HG02610 (cell line): Measurements from ENCODE around the gene ACSS1.
A peak's percentile ranks its signal among the peaks of the same experiment; 100 is the strongest.

Source experiments
- ATAC-seq: cut with Tn5 transposase; IDR thresholded peaks from one replicate; pipeline ENCODE4 v1.9.1; 2021; ENCODE audit warnings: mild to moderate bottlenecking, moderate library complexity; ENCODE audit not compliant: unreplicated experiment

Gene ACSS1

GRCh38 chr20:25058051-25058846 lies at the start of gene ACSS1:
ACSS1 (minus strand) TSS chr20:25058139; CDS start chr20:25058102, 37 bp downstream.
- ATAC-seq: peak; percentile 69

- ATAC-seq: no peak
Measured at GRCh38 chr20:25103526-25103925, 45.6 kb upstream of the ACSS1 start.

DNA sequence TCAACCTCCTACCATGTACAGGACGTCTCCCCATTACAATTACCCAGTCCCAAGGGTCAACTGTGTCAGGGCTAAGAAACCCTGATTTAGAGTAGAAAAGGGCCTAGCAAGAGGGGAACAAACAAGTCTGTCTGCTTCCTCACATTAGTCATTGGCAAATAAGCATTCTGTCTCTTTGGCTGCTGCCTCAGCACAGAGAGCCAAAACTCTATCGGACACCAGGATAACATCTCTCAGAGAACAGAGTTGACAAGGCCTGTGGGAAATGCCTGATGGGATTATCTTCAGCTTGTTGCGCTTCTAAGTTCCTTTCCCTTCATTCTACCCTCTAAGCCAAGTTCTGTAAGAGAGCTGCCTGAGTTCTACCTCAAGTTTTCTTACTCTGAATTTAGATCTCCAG lies 43.0 kb upstream of the ACSS1 start:
- ATAC-seq: no peak

DNA sequence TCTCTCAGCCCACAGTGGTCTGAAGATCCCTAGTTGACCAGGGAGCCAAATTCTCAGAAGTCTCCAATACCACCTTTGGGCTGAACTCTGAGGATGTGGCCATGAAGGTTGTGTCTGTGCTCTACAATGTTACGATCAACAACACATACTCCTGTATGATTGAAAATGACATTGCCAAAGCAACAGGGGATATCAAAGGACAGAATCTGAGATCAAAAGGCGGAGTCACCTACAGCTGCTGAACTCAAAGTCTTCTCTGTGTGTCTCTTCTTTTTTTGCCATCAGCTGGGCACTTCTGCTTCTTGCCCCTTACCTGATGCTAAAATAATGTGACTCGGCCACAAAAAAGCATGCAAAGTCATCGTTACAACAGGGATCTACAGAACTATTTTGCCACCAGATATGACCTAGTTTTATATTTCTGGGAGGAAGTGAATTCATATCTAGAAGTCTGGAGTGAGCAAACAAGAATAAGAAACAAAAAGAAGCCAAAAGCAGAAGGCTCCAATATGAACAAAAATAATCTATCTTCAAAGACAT lies 41.7 kb upstream of the ACSS1 start:
- ATAC-seq: no peak

- ATAC-seq: no peak
Measured at GRCh38 chr20:25097498-25097897, 39.6 kb upstream of the ACSS1 start.

DNA sequence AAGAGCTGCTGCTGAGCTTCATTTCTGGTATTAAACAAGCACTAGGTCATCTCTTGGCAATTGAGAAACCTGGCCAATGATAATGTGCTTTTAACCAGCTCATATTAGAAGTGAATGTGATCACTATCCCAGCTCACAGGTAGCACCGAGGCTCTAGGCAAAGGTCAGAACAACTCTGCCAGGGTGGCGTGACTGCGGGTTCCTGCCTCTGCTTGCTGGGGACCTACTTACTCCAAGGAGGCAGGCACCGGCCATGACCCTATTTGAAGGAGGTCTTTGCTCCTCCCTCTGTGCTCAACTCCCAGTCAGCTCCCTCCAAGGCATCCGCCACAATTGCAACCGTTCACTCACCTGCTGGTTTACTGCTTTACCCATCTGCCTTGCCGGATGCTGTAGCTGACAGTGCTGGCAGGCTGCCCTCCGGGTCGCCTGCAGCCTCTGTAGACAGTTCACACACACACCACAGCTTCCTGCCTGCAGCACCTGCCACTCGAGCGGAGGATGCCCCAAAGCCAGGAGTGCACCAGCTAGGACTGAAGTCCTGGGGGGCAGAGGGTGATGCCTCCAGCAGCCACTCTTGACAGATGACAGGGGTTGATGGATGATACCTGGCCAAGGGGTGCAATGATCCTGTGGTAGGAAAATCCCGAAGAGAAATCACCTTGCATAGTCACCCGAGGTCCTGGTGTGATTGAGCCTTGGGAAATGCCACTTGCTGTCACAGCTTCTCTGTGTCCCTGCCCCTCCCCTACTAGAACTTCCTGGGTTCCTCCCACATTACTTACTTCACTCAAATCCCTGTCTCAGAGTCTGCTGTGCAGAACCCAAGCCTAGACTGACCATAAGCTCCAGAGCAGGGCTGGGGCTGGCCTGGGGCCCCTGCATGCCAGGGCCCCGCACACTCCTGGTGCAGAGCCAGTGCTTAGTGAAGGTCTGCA lies 32.8 kb upstream of the ACSS1 start:
- peak; percentile 77 for ATAC-seq

DNA sequence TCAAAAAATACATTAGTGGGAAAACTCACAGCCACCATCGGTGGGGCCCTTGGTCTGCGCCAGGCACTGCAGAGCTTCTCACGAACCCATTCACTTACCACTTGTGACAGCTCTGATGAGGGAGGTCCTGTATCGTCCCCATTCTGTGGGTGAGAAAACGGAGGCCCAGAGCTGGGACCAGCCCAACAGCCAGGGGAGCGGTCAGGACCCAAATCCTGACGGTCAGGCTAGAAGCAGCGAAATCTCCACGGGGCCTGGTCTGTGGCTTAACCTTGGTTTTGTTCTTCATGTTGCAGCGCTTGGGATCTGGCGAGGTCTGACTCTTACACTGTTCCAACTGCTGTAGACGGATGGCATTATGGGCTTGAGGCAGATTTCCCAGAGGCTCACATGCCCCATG lies 31.7 kb upstream of the ACSS1 start:
- no peak for ATAC-seq

GRCh38 chr20:25089096-25089495 lies 31.2 kb upstream of the ACSS1 start:
- no peak for ATAC-seq

DNA sequence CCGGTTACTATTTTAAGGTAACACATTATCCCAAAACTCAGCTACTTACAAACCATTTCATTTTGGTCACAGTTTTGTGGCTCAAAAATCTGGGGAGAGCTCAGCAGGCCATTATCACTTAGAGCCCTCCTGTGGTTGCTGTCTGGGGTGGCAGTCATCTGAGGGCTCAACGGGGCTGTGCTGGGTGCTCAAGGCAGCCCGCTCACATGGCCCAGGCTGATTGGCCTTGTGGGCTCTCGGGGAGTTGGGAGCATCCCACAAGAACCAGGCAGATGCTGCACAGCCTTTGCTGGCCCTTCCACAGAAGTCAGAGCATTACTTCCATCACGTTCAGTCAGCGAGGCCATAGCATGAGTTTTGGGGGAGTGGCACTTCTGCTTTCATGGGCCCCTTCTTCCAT lies 30.3 kb upstream of the ACSS1 start:
- no peak for ATAC-seq

DNA sequence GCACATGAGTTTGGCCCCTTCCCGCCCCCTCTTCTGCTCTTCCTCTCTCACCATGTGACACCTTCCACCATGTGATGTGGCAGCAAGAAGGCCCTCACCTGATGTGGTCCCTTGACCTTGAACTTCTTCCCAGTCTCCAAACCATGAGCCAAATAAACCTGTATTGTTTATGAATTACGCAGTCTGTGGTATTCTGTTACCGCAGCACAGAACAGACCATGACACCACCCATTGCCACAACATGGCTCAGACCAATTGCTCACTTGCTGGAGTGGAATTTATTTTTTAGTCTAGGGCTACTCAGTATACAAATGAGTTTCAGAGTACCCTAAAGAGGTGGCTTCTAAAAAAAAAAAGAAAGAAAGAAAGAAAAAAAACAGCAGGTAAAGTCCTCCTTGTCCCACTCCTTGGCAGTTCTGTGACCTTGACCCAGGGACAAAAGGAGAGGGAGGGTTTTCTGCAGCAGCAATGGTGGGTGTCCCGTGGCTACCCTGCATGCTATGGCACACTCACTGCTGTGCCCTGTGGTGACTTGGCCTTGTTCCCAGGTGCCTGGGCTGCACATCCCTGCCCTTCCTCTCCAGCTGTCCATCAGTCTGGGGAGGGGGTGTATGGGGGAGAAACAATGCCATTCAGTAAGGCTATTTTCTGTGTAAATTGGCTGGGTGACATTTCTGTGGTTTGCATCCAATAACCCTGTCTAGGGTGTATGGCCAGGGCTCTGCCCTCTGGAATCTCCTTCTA lies 29.4 kb upstream of the ACSS1 start:
- ATAC-seq: no peak

- no peak for ATAC-seq
Measured at GRCh38 chr20:25085756-25086495, 28.0 kb upstream of the ACSS1 start.

- ATAC-seq: no peak
Measured at GRCh38 chr20:25084626-25085187, 26.8 kb upstream of the ACSS1 start.

DNA sequence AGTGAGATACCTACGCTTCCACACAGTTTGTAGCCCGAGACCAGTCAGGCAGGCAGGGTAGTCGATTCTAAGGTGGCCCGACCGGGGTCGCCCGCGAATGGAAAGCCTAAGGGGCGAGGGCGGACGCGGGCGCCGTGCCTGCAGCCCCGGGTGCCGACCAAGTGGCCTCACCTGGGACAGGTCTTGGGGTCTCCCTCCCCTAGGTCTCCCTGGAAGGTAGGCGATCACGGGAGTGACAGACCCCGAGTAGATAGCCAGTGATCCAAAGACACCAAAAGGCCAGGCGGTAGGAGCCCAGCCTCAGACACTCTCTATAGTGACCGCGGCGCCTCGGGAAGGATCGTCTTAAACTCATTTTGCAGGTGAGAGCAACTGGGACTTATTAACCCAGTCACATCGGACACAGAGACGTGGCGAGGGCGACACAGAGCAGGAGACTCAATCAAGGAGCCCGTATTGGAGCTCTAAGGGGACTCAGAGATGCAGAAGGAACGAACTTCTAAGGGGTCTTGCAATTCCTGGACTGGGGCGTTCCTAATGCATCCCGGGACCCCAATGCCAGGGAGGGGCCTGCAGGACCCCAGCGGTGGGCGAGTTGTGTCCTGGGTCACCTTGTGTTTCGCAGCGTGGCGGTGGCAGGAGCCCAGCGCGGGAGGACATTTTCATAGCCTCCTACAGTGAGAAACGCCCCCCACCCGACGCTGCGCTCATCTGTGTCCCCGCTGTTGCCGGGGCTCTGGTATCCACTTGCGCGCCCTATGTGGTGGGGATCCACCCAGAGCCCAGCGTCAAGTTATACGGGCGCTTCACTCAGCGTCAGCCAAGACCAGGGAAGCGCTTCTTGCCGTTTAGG lies 26.1 kb upstream of the ACSS1 start:
- no peak for ATAC-seq

DNA sequence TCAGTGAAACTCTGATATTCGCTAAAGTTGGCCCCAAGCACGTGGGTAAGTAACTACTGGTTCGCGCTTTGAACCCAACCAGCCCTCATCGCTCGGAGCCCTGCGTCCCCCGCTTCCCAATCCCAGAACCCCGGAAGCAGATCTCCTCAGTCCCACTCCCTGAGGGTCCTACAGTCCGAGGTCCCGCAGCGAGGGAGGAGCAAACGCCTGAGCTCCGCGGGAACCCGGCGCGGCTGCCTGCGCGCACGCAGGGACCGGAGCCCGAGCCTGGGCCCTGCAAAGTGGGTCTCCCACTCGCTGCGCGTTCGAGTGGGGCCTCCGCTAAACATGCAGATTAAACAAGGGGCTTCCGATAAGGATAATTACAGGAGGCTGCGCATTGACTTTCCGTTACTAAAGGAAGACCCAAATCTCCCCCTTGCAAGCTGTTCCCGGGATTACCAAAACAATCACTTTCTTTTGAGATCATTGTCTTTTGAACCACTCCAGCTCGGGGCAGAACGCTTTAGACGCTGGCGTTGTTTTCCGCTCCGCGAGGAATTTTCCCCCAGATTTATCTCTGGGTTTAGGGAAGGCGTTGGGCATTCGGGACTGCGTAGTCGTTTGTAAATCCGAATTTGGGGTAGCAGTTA lies 25.3 kb upstream of the ACSS1 start:
- no peak for ATAC-seq

- no peak for ATAC-seq
Measured at GRCh38 chr20:25082498-25082873, 24.5 kb upstream of the ACSS1 start.

DNA sequence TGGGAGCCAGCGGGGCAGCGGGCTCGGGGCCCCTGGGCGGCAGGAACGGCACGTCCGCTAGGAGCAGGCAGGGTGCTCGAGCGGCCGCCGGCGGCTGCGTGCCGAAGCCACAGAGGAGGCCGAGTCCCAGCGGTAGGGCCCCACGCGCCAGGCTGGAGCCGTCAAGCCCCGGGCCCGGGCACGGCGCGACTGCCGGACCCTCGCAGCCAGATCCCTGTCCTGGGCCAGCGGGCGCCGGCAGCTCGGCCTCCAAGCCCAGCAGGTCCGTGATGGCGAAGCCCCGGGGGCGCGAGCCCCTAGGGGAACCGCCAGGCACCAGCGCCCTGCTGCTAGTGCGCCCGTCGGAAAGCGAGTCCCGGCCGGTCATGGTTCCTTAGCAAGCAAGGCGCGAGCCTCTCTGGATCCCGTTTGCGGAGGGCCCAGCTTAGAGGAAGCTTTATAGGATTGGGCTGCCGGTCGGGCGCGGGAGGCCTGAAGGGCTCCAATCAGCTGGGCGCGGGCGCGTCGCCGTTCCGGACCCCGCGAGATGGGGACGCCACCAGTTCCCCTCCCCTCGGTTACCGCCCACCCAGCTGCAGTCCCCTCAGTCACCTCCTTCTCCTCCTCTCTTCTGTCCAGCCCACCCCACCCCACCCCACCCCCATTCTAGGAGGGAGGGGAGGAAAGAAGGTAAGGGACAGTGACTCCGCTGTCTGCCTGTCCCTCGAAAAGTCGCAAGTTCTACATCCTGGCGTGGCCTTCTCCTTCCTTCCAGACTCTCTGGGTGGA lies 24.0 kb upstream of the ACSS1 start, which contains the start of gene VSX1:
VSX1 (minus strand) TSS at position 412 of the 768 bp plus-strand sequence; CDS start at position 367, 45 bp downstream.
- ATAC-seq: no peak

GRCh38 chr20:25081065-25081729 lies 23.3 kb upstream of the ACSS1 start:
- no peak for ATAC-seq
